HG02852 (cell line): ENCODE data around the gene STRADB.
"Not testable (repeated sequence)": the region's sequence is repeated elsewhere in the genome, so short reads cannot be mapped to it uniquely, and the experiment has no call there.

ENCODE experiments used
- ATAC-seq: cut with Tn5 transposase; IDR thresholded peaks from one replicate; pipeline ENCODE4 v1.9.1; 2021; ENCODE audit warnings: mild to moderate bottlenecking, moderate library complexity; ENCODE audit not compliant: unreplicated experiment

STRADB gene

GRCh38 chr2:201430322-201430721, 21.2 kb upstream of the STRADB start:
- not testable (repeated sequence) for ATAC-seq

GRCh38 chr2:201430839-201431238, 20.7 kb upstream of the STRADB start:
- ATAC-seq: no peak

- no peak for ATAC-seq
Observed at GRCh38 chr2:201432038-201432620, 19.4 kb upstream of the STRADB start.

GRCh38 chr2:201432621-201433393, 18.7 kb upstream of the STRADB start:
- ATAC-seq: no peak

- no peak for ATAC-seq
Observed at GRCh38 chr2:201433394-201433995, 18.0 kb upstream of the STRADB start.

GRCh38 chr2:201436141-201436540, 15.4 kb upstream of the STRADB start:
- ATAC-seq: no peak

GRCh38 chr2:201439336-201439922, 12.1 kb upstream of the STRADB start:
- ATAC-seq: not testable (repeated sequence)

- no peak for ATAC-seq
Observed at GRCh38 chr2:201440182-201440581, 11.4 kb upstream of the STRADB start.

- no peak for ATAC-seq
Observed at GRCh38 chr2:201441409-201441808, 10.1 kb upstream of the STRADB start.

GRCh38 chr2:201444746-201445465, 6.6 kb upstream of the STRADB start:
- no peak for ATAC-seq

GRCh38 chr2:201447086-201447485, 4.5 kb upstream of the STRADB start:
- ATAC-seq: no peak

GRCh38 chr2:201448061-201448460, 3.5 kb upstream of the STRADB start:
- no peak for ATAC-seq

GRCh38 chr2:201448701-201449100, 2.8 kb upstream of the STRADB start:
- ATAC-seq: no peak

- ATAC-seq: peak; percentile 22
Observed at GRCh38 chr2:201450954-201451291, 617 bp upstream of the STRADB start.

- ATAC-seq: no peak
Observed at GRCh38 chr2:201452058-201452921, 750 bp downstream of the STRADB start.

GRCh38 chr2:201452922-201453643, 1.5 kb downstream of the STRADB start:
- no peak for ATAC-seq

GRCh38 chr2:201458381-201458780, 6.8 kb downstream of the STRADB start:
- ATAC-seq: no peak

- no peak for ATAC-seq
Observed at GRCh38 chr2:201460532-201460931, 9.0 kb downstream of the STRADB start.

GRCh38 chr2:201464547-201464946, 13.0 kb downstream of the STRADB start:
- no peak for ATAC-seq

GRCh38 chr2:201465524-201465971, 14.0 kb downstream of the STRADB start:
- no peak for ATAC-seq
